ENCODE data around the gene OR2G6.

OR2G6 gene

DNA sequence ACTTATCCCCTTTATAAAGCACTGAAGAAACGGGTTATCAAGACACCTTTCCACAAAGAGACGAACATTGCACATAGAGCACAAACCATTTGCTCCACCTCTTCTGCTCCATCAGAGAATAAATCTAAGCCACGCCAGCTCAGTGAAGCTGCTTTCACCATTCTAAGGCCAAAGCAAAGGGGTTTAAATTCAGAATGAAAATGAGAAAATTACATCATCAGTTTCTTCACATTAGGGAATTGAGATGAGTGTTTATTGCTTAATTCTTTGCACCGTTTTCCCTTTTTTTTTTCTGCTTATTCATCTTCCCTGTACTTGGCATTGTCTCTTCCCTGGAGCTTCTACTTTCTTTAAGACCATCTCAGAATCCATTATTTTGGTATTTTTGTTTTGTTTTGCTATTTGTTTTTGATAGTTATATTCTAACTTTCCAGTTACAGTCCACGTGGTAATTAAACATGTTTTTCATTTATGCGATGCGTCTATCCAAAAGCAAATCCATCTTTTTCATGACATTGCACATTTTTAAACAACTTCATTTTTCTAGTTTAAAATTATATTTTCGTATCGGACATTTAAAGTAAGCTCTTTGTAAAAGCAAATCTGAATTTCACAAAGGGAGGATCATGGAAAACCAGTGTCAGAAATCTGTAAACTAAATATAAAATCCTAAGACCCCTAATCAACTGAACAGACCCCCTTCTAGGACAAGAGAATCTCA, 68.5 kb downstream of the OR2G6 start:
- peak in 2 of 4 experiments; percentile 62 to 63 for DNase-seq
